Colon (tissue), 2 donors: ENCODE measurements around the gene ITGA5.

Experiments
- FAIRE-seq: peaks from 2 replicates; lab custom pipeline; 2012; peaks lifted over from hg19 to GRCh38; lab: Jason Lieb, UNC
- donor health status: control.
- donor health status: control.

The ITGA5 gene

DNA sequence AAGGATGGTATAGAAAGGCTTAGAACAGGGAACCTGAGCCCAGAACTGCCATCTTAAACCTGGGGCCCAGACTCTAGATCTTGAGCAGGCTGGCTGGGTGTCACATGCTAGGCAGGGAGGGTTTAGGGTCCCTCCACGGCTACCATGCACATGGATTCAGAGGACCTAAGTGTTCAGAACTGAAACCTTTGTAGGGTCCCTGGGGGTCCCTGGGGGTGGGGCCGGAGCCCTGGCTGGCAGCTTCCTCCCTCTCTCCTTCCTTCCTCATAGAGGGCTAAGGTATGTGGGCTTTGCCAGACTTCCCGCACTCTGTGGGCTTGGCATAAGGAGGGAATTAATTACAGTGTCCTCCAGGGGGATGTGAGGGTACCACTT lies 29.9 kb downstream of the ITGA5 start:
- FAIRE-seq = no peak

DNA sequence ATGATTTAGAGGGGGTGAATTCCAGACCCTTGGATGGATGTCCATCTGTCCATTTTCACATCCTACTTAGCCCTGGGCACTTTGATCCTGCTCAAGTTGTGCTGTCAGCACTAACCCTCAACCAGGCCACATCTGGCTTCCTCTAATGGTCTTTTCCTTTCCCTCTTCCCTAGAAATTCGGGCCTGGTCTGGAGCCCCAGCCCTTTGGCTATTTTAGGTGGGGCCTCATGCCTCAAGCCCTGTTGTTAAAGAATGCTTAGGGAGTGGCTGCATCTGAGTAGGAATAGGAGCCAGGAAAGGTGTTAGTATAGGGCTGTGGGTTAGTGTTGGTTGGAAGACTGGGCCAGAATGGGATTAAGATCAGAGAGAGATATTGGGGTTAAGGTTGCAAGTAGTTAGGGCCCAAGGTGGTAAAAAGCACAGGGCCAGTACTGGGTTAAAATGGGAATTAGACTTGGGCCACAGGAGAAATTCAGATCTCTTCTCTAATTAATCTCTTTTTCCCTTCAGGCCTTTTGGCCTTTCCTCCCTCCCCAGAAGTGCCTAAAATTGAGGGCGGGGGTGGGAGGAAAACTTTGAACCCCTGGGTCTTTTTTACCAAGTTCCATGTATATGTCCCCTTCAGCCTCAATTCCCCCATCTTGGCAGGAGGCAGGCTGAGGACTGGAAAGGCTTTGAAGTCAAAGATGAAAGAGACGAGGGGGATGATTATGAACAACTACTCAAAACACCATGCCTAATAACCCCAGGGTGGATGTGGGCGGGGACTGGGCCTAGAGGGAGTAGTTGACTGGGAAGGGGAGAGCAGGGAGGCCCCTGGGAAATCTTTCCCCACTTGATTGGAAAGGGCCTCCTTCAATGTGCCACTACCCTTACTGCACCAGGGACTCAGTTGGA lies 30.6 kb downstream of the ITGA5 start:
- no peak for FAIRE-seq

DNA sequence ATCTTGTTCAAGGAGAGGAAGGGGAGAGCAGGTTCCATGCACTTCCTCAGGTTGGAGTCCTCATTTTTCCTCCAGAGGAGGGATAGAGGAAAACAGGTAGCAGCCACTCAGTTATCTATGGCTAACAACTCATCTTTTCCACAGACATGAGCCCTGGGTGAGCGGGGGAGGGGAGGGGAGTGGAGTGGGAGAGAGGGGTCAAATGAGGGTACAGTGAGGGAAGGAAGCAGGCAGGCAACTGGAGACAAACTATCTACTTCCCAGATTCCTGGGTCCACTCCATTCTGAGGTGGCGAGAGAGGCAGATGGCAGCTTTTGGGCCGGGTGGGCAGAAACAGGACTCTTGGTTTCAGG lies 32.0 kb downstream of the ITGA5 start:
- FAIRE-seq = no peak

DNA sequence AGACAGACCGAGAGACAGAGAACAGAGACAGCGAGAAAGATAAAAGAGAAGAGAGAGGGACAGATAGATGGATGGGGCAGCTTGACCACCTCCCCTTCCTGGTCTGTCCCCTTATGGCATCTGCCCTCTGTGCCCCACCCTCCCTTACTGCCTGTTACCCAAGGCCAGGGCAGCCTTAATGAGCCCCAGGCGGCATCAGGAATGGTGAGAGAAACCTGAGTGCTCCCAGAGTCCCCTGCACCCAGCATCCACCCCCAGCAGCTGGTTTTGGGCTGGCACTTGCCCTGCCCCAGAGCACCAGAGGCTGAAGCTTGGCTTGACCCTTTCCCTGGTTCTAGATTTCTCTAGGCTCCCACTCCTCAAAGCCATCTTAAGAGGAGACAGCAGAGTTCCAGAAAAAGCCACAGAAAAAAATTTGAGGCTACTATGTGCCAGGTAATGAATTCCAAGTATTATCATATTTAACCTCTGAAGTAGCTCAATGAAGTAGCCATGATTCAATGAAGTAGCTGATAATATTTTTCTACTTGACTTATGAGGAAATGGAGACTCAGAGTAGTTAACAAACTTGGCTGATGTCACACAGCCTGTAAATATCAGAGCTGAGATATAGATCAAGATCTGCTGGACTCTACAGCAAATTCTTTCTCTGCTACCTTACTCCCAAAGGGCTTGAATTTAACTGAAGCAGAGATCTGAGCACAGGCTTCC lies 32.5 kb downstream of the ITGA5 start:
- FAIRE-seq = no peak

DNA sequence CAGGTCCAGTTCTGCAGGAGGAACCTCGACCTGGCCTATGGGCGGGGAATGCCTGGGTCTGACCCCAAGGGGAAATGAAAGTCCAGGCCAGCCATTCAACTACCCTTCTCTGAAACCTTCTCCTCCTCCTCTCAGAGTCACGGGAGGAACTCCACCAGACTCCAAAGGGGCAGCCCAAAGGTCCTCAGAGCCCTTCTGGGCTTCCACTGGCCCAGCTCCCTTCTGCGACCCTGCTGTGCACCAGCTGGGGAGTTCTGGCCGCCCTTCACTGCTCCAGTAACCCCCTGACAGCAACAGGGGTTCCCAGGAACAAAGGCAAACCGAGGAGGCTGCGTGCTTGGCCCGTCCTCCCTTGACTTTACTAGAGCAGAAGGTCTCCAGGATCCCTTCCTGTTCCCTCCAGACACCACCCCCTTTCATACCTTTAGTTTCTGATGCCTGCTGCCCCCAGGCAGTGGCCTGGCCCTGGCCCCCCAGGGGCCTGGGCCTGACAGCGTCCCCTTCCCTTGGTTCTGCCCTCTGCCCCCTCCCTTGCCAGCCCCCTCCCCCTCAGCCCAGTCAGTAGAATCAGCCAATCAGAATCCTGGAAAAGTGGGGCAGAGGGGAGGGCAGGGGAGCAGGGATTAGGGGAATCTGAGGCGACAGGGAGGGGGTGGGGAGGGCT lies 33.7 kb downstream of the ITGA5 start:
- no peak for FAIRE-seq

DNA sequence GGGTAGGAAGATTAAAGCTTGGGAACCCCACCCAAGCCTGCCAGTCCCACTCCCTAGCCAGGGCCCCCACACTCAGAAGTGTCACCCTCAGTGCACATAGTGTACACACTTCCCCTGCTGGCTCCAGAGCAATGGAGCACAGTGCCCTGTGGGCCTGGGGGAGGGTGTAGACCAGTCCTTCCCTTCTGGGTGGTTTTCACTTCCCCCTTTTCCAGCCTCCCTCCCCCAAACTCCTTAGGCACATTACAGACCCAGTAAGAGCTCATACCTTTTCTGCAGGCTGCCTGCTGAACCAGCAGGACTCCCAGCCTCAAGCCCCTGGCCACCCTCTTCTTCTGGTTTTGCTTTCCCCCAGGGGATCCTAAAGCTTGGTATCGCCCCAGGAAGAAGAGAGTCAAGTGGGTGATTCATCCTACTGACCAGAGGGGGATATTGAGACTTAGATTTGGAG lies 34.5 kb downstream of the ITGA5 start, which contains the start of gene ZNF385A:
TSS of gene ZNF385A (minus strand) at position 143 of the 451 bp plus-strand sequence. CDS start 219 bp downstream, outside the sequence.
- FAIRE-seq = no peak

DNA sequence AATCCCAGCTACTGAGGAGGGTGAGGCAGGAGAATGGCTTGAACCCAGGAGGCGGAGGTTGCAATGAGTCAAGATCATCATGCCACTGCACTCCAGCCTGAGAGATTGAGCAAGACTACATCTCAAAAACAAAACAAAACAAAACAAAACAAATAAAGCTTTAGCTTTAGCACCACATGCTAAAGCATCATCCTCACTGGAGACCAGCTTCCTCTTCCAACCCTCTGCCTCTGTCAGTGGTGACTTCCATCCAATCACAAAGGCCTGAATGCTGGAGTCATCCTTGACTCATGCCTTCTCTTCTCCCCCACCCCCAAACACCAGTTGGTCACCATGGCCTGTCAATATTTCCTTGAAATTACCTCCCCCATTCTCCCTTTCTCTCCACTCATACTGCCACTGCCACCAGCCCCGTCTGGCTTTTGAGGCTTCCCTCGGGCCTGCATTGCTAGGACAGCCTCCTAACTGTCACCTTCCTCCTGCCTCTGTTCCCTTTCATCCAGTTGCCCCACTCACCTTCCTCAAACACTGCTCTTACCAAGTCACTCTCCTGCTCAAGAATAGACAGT lies 35.9 kb downstream of the ITGA5 start:
- FAIRE-seq = no peak

DNA sequence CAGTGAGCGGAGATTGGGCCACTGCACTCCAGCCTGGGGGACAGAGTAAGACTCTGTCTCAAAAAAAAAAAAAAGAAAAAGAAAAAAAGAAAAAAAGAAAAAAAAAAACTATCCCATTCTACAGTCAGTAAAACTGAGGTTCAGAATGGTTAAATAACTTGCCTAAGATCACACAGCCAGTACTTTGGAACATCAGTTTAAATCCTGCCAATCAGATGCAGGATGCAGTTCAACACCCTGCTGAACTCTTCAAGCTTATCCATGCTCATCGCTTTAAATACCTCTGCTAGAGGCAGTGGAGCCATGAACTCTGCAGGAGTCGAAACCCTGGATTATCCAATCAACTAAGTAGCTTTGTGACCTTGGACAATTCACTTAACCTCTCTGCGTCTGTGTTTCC lies 37.9 kb downstream of the ITGA5 start:
- no peak for FAIRE-seq

DNA sequence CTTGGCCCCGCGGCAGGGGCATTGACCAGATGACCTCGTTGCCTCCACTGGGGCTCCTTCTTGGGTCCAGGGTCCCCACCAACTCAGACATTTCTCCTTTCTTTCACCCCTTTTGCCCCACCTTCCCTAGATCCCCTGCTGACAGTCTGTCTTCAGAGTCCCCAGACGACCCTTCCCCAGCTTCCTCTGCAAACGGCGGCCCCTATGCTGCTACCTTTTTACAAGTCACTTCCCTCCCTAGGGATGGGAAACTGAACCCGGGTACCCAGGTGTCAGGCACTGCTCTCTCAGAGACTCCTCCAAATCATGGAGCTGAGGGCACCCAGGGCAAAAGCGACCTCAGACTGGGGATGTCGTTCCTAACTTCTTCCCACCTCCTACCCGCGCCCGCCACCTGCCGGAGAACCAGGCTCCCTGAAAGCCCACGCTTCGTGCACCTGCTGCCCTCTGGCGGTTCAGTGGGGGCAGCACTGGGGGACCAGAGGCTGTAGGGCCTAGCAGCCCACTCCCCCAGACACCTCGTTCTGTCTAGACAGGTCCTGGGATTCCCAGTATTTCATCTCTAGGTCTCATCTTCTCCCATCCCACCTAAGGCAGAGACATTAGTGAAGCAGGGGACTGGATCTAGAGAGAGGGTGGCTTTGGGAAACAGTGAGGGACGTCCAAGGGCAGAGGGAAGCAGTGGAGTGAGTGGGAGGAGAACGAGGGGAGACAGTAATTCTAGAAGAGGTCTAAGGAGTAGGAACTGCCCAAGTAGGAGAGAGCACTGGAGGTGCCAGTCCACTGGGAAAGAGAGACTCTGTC lies 39.5 kb downstream of the ITGA5 start:
- no peak for FAIRE-seq

DNA sequence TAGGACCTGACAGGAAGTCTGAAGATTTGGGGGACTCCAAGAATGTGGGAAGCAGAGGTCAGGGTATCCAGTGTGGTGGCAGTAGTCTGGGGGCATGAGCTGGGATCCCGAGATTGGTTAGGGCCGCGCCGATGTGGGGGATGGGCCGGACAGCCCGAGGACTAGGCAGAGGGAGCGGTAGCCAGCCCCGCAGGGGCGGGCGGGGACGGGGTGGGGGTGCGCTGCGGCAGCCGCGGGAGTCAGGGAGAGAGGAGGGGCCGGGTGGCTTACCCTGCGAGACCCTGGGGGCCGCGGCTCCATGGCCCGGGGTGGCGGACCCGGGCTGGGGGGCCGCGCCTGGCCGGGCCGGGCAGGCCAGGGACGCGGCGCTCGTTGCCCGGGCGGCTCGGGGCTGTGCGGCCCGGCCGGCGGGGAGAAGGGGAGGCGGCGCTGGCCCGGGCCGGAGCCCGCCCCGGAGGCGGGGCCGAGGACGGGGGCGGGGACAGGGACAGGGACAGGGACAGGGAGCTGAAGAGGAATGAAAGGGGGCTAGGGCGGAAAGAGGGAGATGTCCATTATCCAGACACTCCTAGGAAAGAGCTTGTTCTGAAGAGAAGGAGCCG lies 40.2 kb downstream of the ITGA5 start:
- FAIRE-seq = no peak

DNA sequence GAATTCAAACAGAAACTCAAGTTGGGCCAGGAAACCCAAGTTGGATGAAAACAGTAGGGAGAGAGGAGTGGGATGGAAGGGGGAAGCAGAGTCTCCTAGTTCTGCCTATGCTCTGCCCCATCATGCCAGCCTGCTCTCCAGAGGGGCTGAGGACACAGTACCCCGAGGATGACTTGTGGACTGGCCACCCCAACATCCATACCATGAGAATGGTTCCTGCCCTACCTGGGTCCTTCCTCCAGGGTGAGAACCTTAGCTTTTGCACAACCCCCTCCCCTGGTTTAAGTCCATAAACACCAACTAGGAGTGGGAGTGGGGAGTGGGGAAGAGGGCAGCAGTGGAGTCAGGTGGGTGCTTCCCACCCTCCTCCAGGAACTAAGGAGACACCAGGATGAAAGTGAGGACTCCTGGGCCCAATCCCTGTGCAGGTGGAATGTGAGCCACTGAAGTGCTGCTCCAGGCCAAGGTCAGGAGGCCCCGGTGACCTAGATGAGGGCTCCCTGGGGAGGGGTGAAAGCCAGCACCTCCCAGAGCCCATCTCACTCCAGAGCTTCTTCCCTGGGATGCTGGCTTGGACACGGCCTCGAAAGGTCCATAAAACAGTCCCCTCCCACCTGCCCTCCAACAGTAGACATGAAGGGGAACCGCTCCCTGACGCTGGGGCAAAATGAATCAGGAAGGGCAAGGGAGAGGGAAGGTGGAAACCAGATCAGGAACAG lies 41.1 kb downstream of the ITGA5 start:
- FAIRE-seq = no peak

DNA sequence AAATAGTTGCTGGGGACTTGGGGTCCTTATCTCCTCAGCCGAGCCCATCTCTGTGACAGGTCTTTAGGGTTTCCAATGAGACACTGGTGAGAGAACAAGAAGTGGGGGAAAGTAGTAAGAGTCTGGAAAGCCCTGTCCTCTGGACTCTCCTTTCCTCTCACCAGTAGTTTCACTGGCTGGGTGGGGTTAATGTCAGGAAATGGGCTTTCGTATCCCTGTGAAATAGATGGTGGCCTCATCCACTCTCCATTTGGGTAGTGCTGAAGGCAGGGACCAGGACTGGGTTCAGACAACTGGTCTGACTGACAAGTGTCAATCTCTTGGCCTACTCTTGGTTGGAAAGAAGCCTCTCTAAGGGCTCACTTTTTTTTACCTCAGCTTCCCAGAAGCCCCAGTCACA lies 42.1 kb downstream of the ITGA5 start:
- FAIRE-seq = no peak

DNA sequence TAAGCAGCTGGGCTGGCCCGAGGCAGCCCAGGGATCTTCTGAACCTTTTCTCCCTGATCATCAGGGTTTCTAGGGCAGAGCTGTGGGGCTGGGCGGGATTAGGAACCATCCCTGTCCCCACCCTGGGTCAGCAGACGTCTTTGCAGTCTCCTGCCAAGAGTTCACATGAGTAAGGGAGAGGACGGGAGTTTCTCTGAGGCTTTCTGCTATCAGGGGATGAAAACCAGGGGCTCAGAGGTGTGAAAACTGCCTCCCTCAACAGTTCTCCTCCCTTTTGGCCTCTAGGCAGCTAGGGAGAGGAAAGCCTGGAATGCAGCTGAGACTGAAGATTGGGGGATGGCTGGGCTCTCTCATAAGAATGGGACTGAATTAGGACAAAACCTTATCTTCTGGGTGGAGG lies 42.5 kb downstream of the ITGA5 start:
- no peak for FAIRE-seq

DNA sequence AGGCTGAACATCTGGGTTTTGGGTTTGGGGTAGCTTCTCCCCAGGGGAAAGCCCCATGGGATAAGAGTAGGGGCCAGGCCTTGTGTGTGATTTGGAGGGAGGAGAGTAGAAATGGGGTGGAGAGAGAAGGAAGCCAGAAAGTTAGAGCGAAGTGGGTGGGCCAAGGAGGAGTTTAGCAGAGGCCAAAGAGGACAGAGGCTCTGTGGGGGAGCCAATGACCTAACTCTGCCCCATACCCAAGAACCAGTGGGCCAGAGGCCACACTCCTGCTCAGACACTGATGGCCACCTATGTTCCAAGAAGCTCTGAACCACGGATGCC lies 43.8 kb downstream of the ITGA5 start:
- no peak for FAIRE-seq

DNA sequence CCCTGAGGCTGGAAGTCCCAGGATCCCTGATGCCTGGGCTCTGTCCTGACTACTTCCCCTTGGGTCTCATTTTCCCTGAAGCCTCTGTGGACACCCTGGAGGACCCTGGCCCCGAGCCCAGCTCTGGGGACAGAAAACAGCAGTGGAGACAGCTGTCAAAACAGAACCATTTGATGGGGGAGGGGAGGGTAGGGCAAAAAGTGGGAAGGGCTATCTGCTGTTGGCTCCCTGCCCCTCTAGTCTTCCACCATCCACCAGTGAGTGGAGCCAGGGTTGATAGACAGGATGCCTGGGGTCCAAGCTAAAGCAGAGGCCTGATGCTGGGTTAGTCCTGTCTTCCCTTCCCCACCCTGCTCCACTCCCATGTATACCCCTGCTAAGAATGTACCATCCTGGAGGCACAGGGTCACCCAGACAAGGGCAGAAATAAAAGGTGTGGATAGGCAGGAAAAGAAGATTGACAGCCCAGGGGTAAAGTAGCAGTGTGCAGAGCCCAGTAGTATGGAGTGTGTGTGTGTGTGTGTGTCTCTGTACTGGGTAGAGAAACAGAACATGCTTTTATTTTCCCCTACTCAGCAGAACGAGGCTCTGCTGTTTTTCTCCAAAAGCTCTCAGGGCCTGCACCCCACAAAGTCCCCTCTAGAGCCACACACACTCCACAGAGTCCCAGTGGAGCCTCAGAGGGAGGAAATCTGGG lies 44.4 kb downstream of the ITGA5 start:
- no peak for FAIRE-seq

DNA sequence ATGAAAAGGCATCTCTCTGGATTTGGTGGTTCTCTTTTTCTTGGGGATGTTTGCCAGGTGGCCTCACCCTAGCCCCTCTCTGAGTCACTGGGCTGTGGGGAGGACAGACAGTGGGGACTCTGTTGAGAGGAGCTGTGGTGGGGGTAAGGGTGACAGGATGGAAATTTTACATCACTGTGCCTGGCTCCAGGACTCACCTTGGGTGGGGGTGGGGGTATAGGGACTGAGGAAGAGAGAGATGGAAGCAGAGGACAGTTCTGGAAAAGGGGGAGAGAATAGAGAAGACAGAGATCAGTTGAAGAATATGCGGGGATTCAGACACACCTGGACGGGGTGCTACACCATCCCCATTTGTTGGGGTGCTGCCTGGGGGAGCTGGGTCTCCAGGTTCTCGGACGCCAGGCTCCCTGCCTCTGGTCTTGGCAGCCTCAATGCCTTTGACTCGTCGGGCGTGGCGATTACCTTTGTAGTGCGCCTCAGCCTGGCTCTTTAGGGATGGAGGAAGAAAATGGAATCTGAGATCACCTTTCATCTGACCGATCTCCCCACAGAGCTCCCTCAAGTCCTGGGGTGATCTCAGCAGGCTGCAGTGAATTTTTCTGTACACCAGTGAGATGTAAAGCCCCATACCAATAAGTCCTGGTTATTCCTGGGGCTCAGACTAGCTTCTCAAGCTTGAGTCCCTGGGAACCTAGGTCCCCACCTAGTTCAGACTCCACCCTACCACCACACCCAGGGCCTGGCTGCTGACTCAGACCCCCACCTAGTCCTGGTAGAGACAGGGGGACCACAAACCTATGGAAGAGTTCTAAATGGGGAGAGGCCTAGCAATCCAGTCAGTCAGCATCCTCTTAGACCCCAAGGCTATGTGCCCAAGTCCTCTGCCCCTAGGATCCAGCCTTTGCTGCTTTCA lies 45.2 kb downstream of the ITGA5 start:
- FAIRE-seq = no peak

DNA sequence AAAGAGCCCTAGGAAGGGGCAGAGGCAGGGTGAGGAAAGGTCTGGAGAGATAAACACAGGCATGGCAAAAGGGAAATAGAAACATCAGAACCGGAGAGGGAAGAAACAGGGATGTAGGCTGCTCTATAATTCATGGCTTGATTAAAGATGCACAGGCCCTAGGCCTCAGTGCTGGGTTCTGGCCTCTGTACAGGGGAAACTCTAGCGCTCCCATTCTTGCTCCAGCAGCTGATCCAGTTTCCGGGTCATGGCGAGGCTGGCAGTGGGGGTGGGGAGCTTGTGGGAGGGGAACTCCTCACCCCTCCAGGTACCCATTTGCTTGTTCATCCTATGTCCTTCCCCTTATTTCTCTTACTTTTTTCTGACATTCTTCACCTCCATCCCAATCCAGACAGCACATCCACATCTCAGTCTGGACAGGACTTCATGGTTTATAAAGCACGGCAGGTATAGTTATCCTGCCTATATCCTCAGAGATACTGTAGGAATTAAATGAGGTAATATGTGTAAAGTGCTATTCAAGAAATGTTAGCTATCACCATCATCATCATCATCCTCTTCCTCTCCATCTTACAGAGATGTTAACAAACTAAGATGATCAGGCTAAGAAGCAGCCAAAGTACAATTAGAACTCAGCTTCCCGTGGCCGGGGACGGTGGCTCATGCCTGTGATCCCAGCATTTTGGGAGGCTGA lies 46.8 kb downstream of the ITGA5 start:
- no peak for FAIRE-seq

DNA sequence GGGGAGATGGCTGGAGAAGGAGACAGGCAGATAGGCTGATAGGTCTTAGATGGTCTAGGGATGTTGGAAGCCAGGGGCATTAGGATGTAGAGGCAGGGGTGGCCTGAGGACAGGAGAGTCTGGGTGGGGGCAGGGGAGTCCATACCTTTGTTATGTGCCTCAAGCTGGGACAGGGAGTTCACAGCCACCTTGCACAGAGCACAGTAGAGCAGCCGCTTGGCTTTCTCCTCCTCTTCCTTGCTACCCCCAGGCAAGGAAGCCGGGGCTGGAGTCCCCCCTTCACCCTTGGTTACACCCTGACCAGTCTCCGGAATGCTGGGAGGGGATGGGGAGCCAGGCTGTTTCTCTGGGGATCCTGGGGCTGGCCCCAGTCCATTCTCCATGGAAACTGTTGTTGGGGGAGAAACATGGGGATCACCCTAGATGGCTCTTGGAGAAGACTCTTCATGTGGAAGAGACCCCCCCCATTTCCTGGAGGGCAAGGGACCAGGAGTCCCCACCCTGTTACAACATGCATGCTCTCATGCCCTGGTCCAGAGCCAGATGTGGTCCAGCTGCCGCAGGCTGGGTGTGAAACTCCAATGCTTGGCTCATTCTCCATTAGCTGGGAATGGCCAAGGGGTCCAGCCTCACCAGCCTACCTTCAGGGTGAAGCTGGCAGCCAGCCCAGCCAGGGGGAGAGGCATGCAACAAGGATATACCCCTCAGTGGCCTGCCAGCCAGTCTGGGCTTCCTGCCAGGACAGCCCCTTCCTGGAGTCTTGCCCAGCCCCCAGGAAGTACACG lies 47.5 kb downstream of the ITGA5 start:
- no peak for FAIRE-seq
